HEK293 (cell line): ENCODE measurements around the gene AVEN.

Source experiments
- CTCF ChIA-PET: fragments of 350-600 bp; formaldehyde crosslinking; extraction: SDS; loops from one replicate; lab custom pipeline; 2021; ENCODE audit warnings: antibody characterized with exemption; lab: Yijun Ruan, JAX
- POLR2A ChIA-PET: fragments of 300-600 bp; formaldehyde crosslinking; extraction: SDS; loops from one replicate; lab custom pipeline; 2020; ENCODE audit warnings: antibody characterized with exemption, inconsistent platforms; lab: Yijun Ruan, JAX
- H3K27ac ChIP-seq: fragments of 200-500 bp; sonication (Bioruptor generic); 2 replicates; pipeline ENCODE4 v1.5.1; 2014; ENCODE audit warnings: low read depth, low read length, control low read depth, inconsistent platforms; ENCODE audit errors: extremely low read depth
- H3K36me3 ChIP-seq, 2 experiments: fragments of 200-500 bp in 1 of 2; sonication (Bioruptor generic) in 1 of 2; 1 replicate in 1 of 2; 2 replicates in 1 of 2; pipeline ENCODE4 v1.5.1; 2014 to 2017; ENCODE audit warnings: inconsistent platforms in 2 of 2, low read length in 2 of 2; ENCODE audit not compliant: control insufficient read depth in 2 of 2, insufficient read depth in 1 of 2
- H3K4me1 ChIP-seq: fragments of 200-500 bp; sonication (Bioruptor generic); 2 replicates; pipeline ENCODE4 v1.5.1; 2014; ENCODE audit warnings: mild to moderate bottlenecking, low read length, inconsistent platforms; ENCODE audit not compliant: control insufficient read depth, insufficient read depth
- H3K4me3 ChIP-seq: 2 replicates; pipeline ENCODE4 v1.5.1; 2011; ENCODE audit warnings: low read depth, mild to moderate bottlenecking, control low read depth, low read length, moderate library complexity
- H3K9me3 ChIP-seq: fragments of 200-500 bp; sonication (Bioruptor generic); 2 replicates; pipeline ENCODE4 v1.5.1; 2014; ENCODE audit warnings: low read depth, low read length, inconsistent platforms; ENCODE audit not compliant: control insufficient read depth, insufficient read depth
- GFI1B ChIP-seq: fragments of 450-650 bp; formaldehyde crosslinking; IDR thresholded peaks from 2 replicates; pipeline ENCODE4 v1.5.1; 2016; ENCODE audit warnings: missing biosample characterization, missing genetic modification characterization
- KLF8 ChIP-seq: fragments of 450-650 bp; formaldehyde crosslinking; IDR thresholded peaks from 2 replicates; pipeline ENCODE4 v1.5.1; 2016; ENCODE audit warnings: missing biosample characterization, missing genetic modification characterization
- MZF1 ChIP-seq: fragments of 450-650 bp; formaldehyde crosslinking; IDR thresholded peaks from 2 replicates; pipeline ENCODE4 v1.5.1; 2017; ENCODE audit warnings: missing biosample characterization, missing genetic modification characterization, borderline replicate concordance
- PBX3 ChIP-seq: sonication (generic); formaldehyde crosslinking; IDR thresholded peaks from 2 replicates; pipeline ENCODE4 v1.8.1; 2022; ENCODE audit warnings: mild to moderate bottlenecking, moderate library complexity, missing genetic modification reagents
- PRDM4 ChIP-seq: fragments of 450-650 bp; formaldehyde crosslinking; IDR thresholded peaks from 2 replicates; pipeline ENCODE4 v1.5.1; 2017; ENCODE audit warnings: missing biosample characterization, missing genetic modification characterization
- REPIN1 ChIP-seq: fragments of 450-650 bp; formaldehyde crosslinking; IDR thresholded peaks from 2 replicates; pipeline ENCODE4 v1.5.1; 2017; ENCODE audit warnings: missing biosample characterization, missing genetic modification characterization, low read depth
- SCRT2 ChIP-seq: fragments of 450-650 bp; formaldehyde crosslinking; IDR thresholded peaks from 2 replicates; pipeline ENCODE4 v1.5.1; 2016; ENCODE audit warnings: missing biosample characterization, missing genetic modification characterization
- SP3 ChIP-seq: fragments of 450-650 bp; formaldehyde crosslinking; IDR thresholded peaks from 2 replicates; pipeline ENCODE4 v1.5.1; 2016; ENCODE audit warnings: missing biosample characterization, missing genetic modification characterization
- TRIM28 ChIP-seq: IDR thresholded peaks from 2 replicates; pipeline ENCODE4 v1.6.1; 2011; ENCODE audit warnings: low read length, control low read depth, borderline replicate concordance
- ZBTB20 ChIP-seq: fragments of 450-650 bp; formaldehyde crosslinking; IDR thresholded peaks from 2 replicates; pipeline ENCODE4 v1.5.1; 2016; ENCODE audit warnings: missing biosample characterization, missing genetic modification characterization
- ZBTB7A ChIP-seq: fragments of 450-650 bp; formaldehyde crosslinking; IDR thresholded peaks from 2 replicates; pipeline ENCODE4 v1.5.1; 2016; ENCODE audit warnings: low read depth, missing biosample characterization, missing genetic modification characterization
- ZEB2 ChIP-seq: fragments of 450-650 bp; formaldehyde crosslinking; IDR thresholded peaks from 2 replicates; pipeline ENCODE4 v1.5.1; 2016; ENCODE audit warnings: missing biosample characterization, missing genetic modification characterization
- ZFP3 ChIP-seq: fragments of 450-650 bp; formaldehyde crosslinking; IDR thresholded peaks from 2 replicates; pipeline ENCODE4 v1.5.1; 2016; ENCODE audit warnings: low read depth, missing biosample characterization, missing genetic modification characterization
- ZIC2 ChIP-seq: fragments of 450-650 bp; formaldehyde crosslinking; IDR thresholded peaks from 2 replicates; pipeline ENCODE4 v1.5.1; 2016; ENCODE audit warnings: missing biosample characterization, missing genetic modification characterization
- ZNF132 ChIP-seq: fragments of 450-650 bp; formaldehyde crosslinking; IDR thresholded peaks from 2 replicates; pipeline ENCODE4 v1.5.1; 2017; ENCODE audit warnings: missing biosample characterization, missing genetic modification characterization, borderline replicate concordance
- ZNF138 ChIP-seq: fragments of 450-650 bp; formaldehyde crosslinking; IDR thresholded peaks from 2 replicates; pipeline ENCODE4 v1.5.1; 2016; ENCODE audit warnings: missing biosample characterization, missing genetic modification characterization, borderline replicate concordance
- ZNF155 ChIP-seq: fragments of 450-650 bp; formaldehyde crosslinking; IDR thresholded peaks from 2 replicates; pipeline ENCODE4 v1.5.1; 2016; ENCODE audit warnings: missing biosample characterization, missing genetic modification characterization
- ZNF2 ChIP-seq: fragments of 450-650 bp; formaldehyde crosslinking; IDR thresholded peaks from 2 replicates; pipeline ENCODE4 v1.5.1; 2016; ENCODE audit warnings: missing biosample characterization, missing genetic modification characterization
- ZNF302 ChIP-seq: fragments of 450-650 bp; formaldehyde crosslinking; IDR thresholded peaks from 2 replicates; pipeline ENCODE4 v1.5.1; 2016; ENCODE audit warnings: missing biosample characterization, missing genetic modification characterization, low read depth
- ZNF423 ChIP-seq: fragments of 450-650 bp; formaldehyde crosslinking; IDR thresholded peaks from 2 replicates; pipeline ENCODE4 v1.5.1; 2016; ENCODE audit warnings: missing biosample characterization, missing genetic modification characterization
- ZNF600 ChIP-seq: fragments of 450-650 bp; formaldehyde crosslinking; IDR thresholded peaks from 2 replicates; pipeline ENCODE4 v1.5.1; 2016; ENCODE audit warnings: missing biosample characterization, missing genetic modification characterization
- ZNF621 ChIP-seq: fragments of 450-650 bp; formaldehyde crosslinking; IDR thresholded peaks from 2 replicates; pipeline ENCODE4 v1.5.1; 2017; ENCODE audit warnings: missing biosample characterization, missing genetic modification characterization
- ZNF701 ChIP-seq: fragments of 450-650 bp; formaldehyde crosslinking; IDR thresholded peaks from 2 replicates; pipeline ENCODE4 v1.5.1; 2016; ENCODE audit warnings: missing biosample characterization, missing genetic modification characterization
- ZNF704 ChIP-seq: fragments of 450-650 bp; formaldehyde crosslinking; IDR thresholded peaks from 2 replicates; pipeline ENCODE4 v1.5.1; 2016; ENCODE audit warnings: missing biosample characterization, missing genetic modification characterization

Gene AVEN

GRCh38 chr15:34031987-34032760 is 6.8 kb downstream of the AVEN start:
- Histone ChIP-seq H3K9me3 (no peaks in the 10 kb centered on the region), H3K36me3 (no peaks in the 10 kb centered on the region), H3K27ac (no peak overlapping the region), H3K4me1 (no peaks in the 10 kb centered on the region; the same call in 1 of the 2 replicates)
- POLR2A ChIA-PET, result no interaction called here
- CTCF ChIA-PET, result no interaction called here
- TF ChIP-seq ZNF2 (tag by site-specific recombination) (no peak), MZF1 (tag by site-specific recombination) (no peak), ZNF132 (tag by site-specific recombination) (no peak), PBX3 (CRISPR knock-in tag) (no peak), ZFP3 (no peak), ZNF704 (no peak), SCRT2 (no peak), REPIN1 (tag by site-specific recombination) (no peak), TRIM28 (no peak), ZNF423 (no peak)
- TF ChIP-seq, all 188 proteins: peak for 0
- H3K4me3 ChIP-seq, result no peak overlapping the region

GRCh38 chr15:34027606-34028005 is 11.4 kb downstream of the AVEN start:
- Histone ChIP-seq H3K4me1 (no peaks in the 10 kb centered on the region; the same call in 1 of the 2 replicates), H3K4me3 (no peak overlapping the region), H3K27ac (no peak overlapping the region), H3K9me3 (no peaks in the 10 kb centered on the region), H3K36me3 (no peaks in the 10 kb centered on the region)
- ChIA-PET CTCF (no interaction called here), POLR2A (no interaction called here)
- TF ChIP-seq ZNF600, result no peak
- no peak for TF ChIP-seq SP3 (tag by site-specific recombination)
- no peak for TF ChIP-seq KLF8 (tag by site-specific recombination)
- no peak for TF ChIP-seq ZNF701 (tag by site-specific recombination)
- TF ChIP-seq PRDM4, result no peak
- no peak for TF ChIP-seq ZNF155 (tag by site-specific recombination)
- TF ChIP-seq GFI1B (tag by site-specific recombination), result no peak

GRCh38 chr15:34025252-34025651 is 13.8 kb downstream of the AVEN start:
- ChIA-PET POLR2A (no interaction called here), CTCF (no interaction called here)
- no peaks in the 10 kb centered on the region for H3K36me3 ChIP-seq
- no peaks in the 10 kb centered on the region for H3K9me3 ChIP-seq
- H3K4me1 ChIP-seq, result no peaks in the 10 kb centered on the region
- no peak overlapping the region for H3K4me3 ChIP-seq
- H3K27ac ChIP-seq, result no peak overlapping the region
- TF ChIP-seq ZBTB20 (tag by site-specific recombination) (no peak), ZNF138 (no peak), ZFP3 (no peak), ZNF621 (tag by site-specific recombination) (no peak), KLF8 (tag by site-specific recombination) (no peak), ZBTB7A (no peak), ZEB2 (no peak), ZIC2 (tag by site-specific recombination) (no peak), ZNF302 (no peak)
